Measurements from ENCODE around the gene BICD1. TPM values are rescaled to one million over a fixed set of nuclear protein-coding genes. Genes with fewer than 3 reads are reported as not detected.

The BICD1 gene
- total and polyA plus RNA-seq, 2 experiments from 2014 or later = 59.3 to 83.6 TPM

DNA sequence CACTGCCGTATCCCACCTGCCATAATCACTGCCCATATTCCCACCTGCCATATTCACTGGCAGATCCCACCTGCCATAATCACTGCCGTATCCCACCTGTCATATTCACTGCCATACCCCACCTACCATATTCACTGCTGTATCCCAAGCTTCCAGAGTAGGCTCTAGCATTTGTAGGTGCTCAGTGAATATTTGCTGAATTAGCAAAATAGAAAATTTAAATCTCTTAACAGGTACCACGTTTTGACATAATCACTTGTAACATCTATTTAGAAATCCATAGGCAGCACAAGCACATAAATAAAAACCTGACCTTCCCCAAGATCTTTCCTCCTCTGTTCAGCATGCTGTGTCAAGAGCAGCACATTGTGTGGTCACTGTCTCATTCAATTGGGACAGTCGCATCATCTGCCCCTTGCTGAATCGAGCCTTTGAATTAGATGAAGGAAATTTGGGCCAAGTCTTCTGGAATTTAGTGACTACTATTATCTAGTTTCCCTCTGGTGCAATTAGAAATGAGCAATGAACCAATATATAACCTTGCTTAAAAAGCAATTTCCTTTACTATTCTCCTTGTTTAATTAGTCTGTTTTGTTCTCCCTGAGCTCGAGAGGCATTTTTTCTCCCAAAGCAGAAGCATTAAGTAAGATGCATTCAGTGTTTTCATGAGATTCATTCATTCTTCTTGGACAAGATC, 147.8 kb downstream of the BICD1 start:
- Histone ChIP-seq H4K20me1 (replicated peaks; ENCODE audit: insufficient read depth) (no peaks in the 10 kb centered on the region; the same call in 1 of the 2 replicates), H3K4me1 (ENCODE audit: insufficient read depth) (peaks cover 17% of the 10 kb centered on the region), H2AFZ (no peak overlapping the region), H3K9me2 (ENCODE audit: insufficient read depth) (no peaks in the 10 kb centered on the region), H3K27ac (ENCODE audit: low read depth) (no peak overlapping the region), H3K36me3 (ENCODE audit: insufficient read depth) (no peaks in the 10 kb centered on the region), H3K27me3 (ENCODE audit: insufficient read depth) (no peaks in the 10 kb centered on the region), H3F3A (replicated peaks; ENCODE audit: low read depth) (peaks cover 4% of the 10 kb centered on the region; the same call in 1 of the 2 replicates), H3K4me2 (no peak overlapping the region), H3K79me2 (replicated peaks; ENCODE audit: insufficient read depth) (peaks cover 46% of the 10 kb centered on the region), H3K4me3 (no peak overlapping the region)
- H3K4me3 Mint-ChIP-seq = no peak overlapping the region
- peaks cover 12% of the 10 kb centered on the region for H3K36me3 Mint-ChIP-seq (ENCODE audit: low read depth)
- TF ChIP-seq, protein P1, sequence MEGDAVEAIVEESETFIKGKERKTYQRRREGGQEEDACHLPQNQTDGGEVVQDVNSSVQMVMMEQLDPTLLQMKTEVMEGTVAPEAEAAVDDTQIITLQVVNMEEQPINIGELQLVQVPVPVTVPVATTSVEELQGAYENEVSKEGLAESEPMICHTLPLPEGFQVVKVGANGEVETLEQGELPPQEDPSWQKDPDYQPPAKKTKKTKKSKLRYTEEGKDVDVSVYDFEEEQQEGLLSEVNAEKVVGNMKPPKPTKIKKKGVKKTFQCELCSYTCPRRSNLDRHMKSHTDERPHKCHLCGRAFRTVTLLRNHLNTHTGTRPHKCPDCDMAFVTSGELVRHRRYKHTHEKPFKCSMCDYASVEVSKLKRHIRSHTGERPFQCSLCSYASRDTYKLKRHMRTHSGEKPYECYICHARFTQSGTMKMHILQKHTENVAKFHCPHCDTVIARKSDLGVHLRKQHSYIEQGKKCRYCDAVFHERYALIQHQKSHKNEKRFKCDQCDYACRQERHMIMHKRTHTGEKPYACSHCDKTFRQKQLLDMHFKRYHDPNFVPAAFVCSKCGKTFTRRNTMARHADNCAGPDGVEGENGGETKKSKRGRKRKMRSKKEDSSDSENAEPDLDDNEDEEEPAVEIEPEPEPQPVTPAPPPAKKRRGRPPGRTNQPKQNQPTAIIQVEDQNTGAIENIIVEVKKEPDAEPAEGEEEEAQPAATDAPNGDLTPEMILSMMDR (conservative IDR thresholded peaks at IDR 0.05; ENCODE audit: low read depth in 2 of 2) = no peak
- no peak for TF ChIP-seq REST (IDR thresholded peaks at IDR 0.05; ENCODE audit: unreplicated experiment)
- no peak for TF ChIP-seq POLR2AphosphoS5 (IDR thresholded peaks at IDR 0.05; ENCODE audit: low read depth)
- no peak for TF ChIP-seq ZNF114 (CRISPR knock-in tag; IDR thresholded peaks at IDR 0.05)
- TF ChIP-seq, protein P2, sequence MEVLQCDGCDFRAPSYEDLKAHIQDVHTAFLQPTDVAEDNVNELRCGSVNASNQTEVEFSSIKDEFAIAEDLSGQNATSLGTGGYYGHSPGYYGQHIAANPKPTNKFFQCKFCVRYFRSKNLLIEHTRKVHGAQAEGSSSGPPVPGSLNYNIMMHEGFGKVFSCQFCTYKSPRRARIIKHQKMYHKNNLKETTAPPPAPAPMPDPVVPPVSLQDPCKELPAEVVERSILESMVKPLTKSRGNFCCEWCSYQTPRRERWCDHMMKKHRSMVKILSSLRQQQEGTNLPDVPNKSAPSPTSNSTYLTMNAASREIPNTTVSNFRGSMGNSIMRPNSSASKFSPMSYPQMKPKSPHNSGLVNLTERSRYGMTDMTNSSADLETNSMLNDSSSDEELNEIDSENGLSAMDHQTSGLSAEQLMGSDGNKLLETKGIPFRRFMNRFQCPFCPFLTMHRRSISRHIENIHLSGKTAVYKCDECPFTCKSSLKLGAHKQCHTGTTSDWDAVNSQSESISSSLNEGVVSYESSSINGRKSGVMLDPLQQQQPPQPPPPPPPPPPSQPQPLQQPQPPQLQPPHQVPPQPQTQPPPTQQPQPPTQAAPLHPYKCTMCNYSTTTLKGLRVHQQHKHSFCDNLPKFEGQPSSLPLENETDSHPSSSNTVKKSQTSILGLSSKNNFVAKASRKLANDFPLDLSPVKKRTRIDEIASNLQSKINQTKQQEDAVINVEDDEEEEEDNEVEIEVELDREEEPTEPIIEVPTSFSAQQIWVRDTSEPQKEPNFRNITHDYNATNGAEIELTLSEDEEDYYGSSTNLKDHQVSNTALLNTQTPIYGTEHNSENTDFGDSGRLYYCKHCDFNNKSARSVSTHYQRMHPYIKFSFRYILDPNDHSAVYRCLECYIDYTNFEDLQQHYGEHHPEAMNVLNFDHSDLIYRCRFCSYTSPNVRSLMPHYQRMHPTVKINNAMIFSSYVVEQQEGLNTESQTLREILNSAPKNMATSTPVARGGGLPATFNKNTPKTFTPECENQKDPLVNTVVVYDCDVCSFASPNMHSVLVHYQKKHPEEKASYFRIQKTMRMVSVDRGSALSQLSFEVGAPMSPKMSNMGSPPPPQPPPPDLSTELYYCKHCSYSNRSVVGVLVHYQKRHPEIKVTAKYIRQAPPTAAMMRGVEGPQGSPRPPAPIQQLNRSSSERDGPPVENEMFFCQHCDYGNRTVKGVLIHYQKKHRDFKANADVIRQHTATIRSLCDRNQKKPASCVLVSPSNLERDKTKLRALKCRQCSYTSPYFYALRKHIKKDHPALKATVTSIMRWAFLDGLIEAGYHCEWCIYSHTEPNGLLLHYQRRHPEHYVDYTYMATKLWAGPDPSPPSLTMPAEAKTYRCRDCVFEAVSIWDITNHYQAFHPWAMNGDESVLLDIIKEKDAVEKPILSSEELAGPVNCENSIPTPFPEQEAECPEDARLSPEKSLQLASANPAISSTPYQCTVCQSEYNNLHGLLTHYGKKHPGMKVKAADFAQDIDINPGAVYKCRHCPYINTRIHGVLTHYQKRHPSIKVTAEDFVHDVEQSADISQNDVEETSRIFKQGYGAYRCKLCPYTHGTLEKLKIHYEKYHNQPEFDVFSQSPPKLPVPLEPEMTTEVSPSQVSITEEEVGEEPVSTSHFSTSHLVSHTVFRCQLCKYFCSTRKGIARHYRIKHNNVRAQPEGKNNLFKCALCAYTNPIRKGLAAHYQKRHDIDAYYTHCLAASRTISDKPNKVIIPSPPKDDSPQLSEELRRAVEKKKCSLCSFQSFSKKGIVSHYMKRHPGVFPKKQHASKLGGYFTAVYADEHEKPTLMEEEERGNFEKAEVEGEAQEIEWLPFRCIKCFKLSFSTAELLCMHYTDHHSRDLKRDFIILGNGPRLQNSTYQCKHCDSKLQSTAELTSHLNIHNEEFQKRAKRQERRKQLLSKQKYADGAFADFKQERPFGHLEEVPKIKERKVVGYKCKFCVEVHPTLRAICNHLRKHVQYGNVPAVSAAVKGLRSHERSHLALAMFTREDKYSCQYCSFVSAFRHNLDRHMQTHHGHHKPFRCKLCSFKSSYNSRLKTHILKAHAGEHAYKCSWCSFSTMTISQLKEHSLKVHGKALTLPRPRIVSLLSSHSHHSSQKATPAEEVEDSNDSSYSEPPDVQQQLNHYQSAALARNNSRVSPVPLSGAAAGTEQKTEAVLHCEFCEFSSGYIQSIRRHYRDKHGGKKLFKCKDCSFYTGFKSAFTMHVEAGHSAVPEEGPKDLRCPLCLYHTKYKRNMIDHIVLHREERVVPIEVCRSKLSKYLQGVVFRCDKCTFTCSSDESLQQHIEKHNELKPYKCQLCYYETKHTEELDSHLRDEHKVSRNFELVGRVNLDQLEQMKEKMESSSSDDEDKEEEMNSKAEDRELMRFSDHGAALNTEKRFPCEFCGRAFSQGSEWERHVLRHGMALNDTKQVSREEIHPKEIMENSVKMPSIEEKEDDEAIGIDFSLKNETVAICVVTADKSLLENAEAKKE (CRISPR knock-in tag; IDR thresholded peaks at IDR 0.05) = no peak
- no peak for TF ChIP-seq ZNF331 (CRISPR knock-in tag; IDR thresholded peaks at IDR 0.05; ENCODE audit: low read depth)
- no peak for TF ChIP-seq JUNB (IDR thresholded peaks at IDR 0.05; ENCODE audit: unreplicated experiment)
- no peak for TF ChIP-seq CREB1 (CRISPR knock-in tag; IDR thresholded peaks at IDR 0.05; ENCODE audit: low read depth)
- no peak for TF ChIP-seq STAT1 (IDR thresholded peaks at IDR 0.05; ENCODE audit: unreplicated experiment)
- TF ChIP-seq NANOG (IDR thresholded peaks at IDR 0.05; ENCODE audit: borderline replicate concordance) = no peak
- TF ChIP-seq EZH2 (IDR thresholded peaks at IDR 0.05; ENCODE audit: low read depth, unreplicated experiment) = no peak
- H3K27me3 Mint-ChIP-seq (ENCODE audit: insufficient read depth, low read depth, poor library complexity) = no peaks in the 10 kb centered on the region
- DNase-seq (ENCODE audit: low spot score) = no peak
- H3K27ac Mint-ChIP-seq = no peak overlapping the region
- no peak for ATAC-seq
- H3K9me3 Mint-ChIP-seq = no peaks in the 10 kb centered on the region
- peaks cover 11% of the 10 kb centered on the region for H3K4me1 Mint-ChIP-seq
